HepG2 (cell line): ENCODE measurements around the gene CCDC30. TPM values are rescaled to one million over a fixed set of nuclear protein-coding genes. Genes with fewer than 3 reads are reported as not detected.

Experiments used
- ATAC-seq: fragments of 200-7000 bp; cut with Tn5 transposase; 3 replicates; pipeline ENCODE4 v1.9.1; 2020; ENCODE audit warnings: mild to moderate bottlenecking, moderate library complexity
- BruUV-seq: library from RNA; stranded (reverse); fragments of 400-500 nt; replicated peaks from 2 replicates; lab custom pipeline; 2021; lab: Mats Ljungman, UMichigan
- CTCF ChIA-PET: fragments of 300-600 bp; formaldehyde crosslinking; extraction: SDS; loops from one replicate; lab custom pipeline; 2021; ENCODE audit warnings: low total read pairs, inconsistent platforms, low intra/inter-chr PET ratio; lab: Yijun Ruan, JAX
- POLR2A ChIA-PET: fragments of 350-600 bp; sonication (Branson Sonifier 250); formaldehyde crosslinking; loops from one replicate; lab custom pipeline; 2020; ENCODE audit warnings: antibody characterized with exemption, inconsistent platforms; lab: Yijun Ruan, JAX
- DNase-seq: peaks from one replicate; pipeline ENCODE4 v3.0.0-alpha.2; 2015; ENCODE audit warnings: low spot score
- FAIRE-seq: peaks from 3 replicates; lab custom pipeline; 2011; peaks lifted over from hg19 to GRCh38; lab: Jason Lieb, UNC
- H2AFZ ChIP-seq: one replicate; pipeline ENCODE4 v1.6.1; 2011; ENCODE audit warnings: low read length, inconsistent platforms
- H3K27ac ChIP-seq: fragments of 300-600 bp; 3 replicates; pipeline ENCODE4 v1.8.0; 2011; ENCODE audit warnings: mixed run types, mild to moderate bottlenecking, mixed read lengths, low read length, inconsistent platforms; ENCODE audit not compliant: insufficient read depth; ENCODE audit errors: extremely low read length
- H3K27me3 ChIP-seq, 2 experiments: fragments of 200-600 bp in 1 of 2; 2 replicates in 1 of 2; 3 replicates in 1 of 2; pipeline versions ENCODE4 v1.6.0 to v1.8.0; 2011; ENCODE audit warnings: low read length in 2 of 2, mild to moderate bottlenecking in 2 of 2, moderate library complexity in 2 of 2, inconsistent platforms in 1 of 2; ENCODE audit not compliant: insufficient read depth in 2 of 2, control insufficient read depth in 1 of 2
- H3K36me3 ChIP-seq, 2 experiments: fragments of 200-600 bp in 1 of 2; replicated peaks in 1 of 2; 2 replicates in 1 of 2; 3 replicates in 1 of 2; pipeline versions ENCODE4 v1.5.1 to v1.8.0; 2011; ENCODE audit warnings: low read length in 2 of 2, inconsistent platforms in 1 of 2; ENCODE audit not compliant: insufficient read depth in 2 of 2, control insufficient read depth in 1 of 2
- H3K4me1 ChIP-seq: 2 replicates; pipeline ENCODE4 v1.5.1; 2012; ENCODE audit warnings: low read length, inconsistent platforms; ENCODE audit not compliant: insufficient read depth
- H3K4me2 ChIP-seq: 2 replicates; pipeline ENCODE4 v1.6.0; 2011; ENCODE audit warnings: low read depth, low read length, inconsistent platforms
- H3K4me3 ChIP-seq, 3 experiments: fragments of 200-600 bp in 1 of 3; sonication (generic), shearing (Covaris generic) in 1 of 3; replicated peaks in 1 of 3; 2 replicates each; pipeline ENCODE4 v1.5.1; 2011 to 2016; ENCODE audit warnings: low read length in 3 of 3, inconsistent platforms in 2 of 3, low read depth in 2 of 3, mild to moderate bottlenecking in 2 of 3, control low read depth in 1 of 3, mixed read lengths in 1 of 3; ENCODE audit not compliant: insufficient read depth in 1 of 3
- H3K79me2 ChIP-seq: one replicate; pipeline ENCODE4 v1.6.1; 2011; ENCODE audit warnings: low read length, inconsistent platforms; ENCODE audit not compliant: insufficient read depth
- H3K9ac ChIP-seq: 2 replicates; pipeline ENCODE4 v1.6.0; 2011; ENCODE audit warnings: mild to moderate bottlenecking, low read depth, low read length, inconsistent platforms; ENCODE audit not compliant: insufficient read depth
- H3K9me3 ChIP-seq: 2 replicates; pipeline ENCODE4 v1.5.1; 2012; ENCODE audit warnings: mild to moderate bottlenecking, low read length
- H4K20me1 ChIP-seq: 2 replicates; pipeline ENCODE4 v1.6.0; 2011; ENCODE audit warnings: inconsistent platforms, mild to moderate bottlenecking, low read length, moderate library complexity; ENCODE audit not compliant: insufficient read depth
- DNMT1 ChIP-seq: sonication (generic); formaldehyde crosslinking; IDR thresholded peaks from 2 replicates; pipeline ENCODE4 v1.5.1; 2020; ENCODE audit warnings: mild to moderate bottlenecking, missing genetic modification reagents
- HNF4G ChIP-seq, 2 experiments: sonication (generic) in 1 of 2; formaldehyde crosslinking in 1 of 2; IDR thresholded peaks; 2 replicates each; pipeline versions ENCODE4 v1.4.0 to v1.6.1; 2011 to 2020; ENCODE audit warnings: borderline replicate concordance in 2 of 2, low read depth in 2 of 2, mild to moderate bottlenecking in 2 of 2, low read length in 1 of 2, missing genetic modification reagents in 1 of 2, moderate library complexity in 1 of 2
- NFIC ChIP-seq: IDR thresholded peaks from 2 replicates; pipeline ENCODE4 v1.6.1; 2012; ENCODE audit warnings: mild to moderate bottlenecking, low read length, inconsistent platforms
- PAXIP1 ChIP-seq: sonication (generic); formaldehyde crosslinking; conservative IDR thresholded peaks from 2 replicates; pipeline ENCODE4 v1.4.0; 2020; ENCODE audit warnings: mild to moderate bottlenecking, missing genetic modification reagents, moderate library complexity
- PITX1 ChIP-seq: sonication (generic); formaldehyde crosslinking; IDR thresholded peaks from 2 replicates; pipeline ENCODE4 v1.5.1; 2020; ENCODE audit warnings: mild to moderate bottlenecking, missing genetic modification reagents
- PREB ChIP-seq: sonication (generic); formaldehyde crosslinking; IDR thresholded peaks from 2 replicates; pipeline ENCODE4 v1.4.0; 2020; ENCODE audit warnings: missing genetic modification reagents
- RARA ChIP-seq: IDR thresholded peaks from 2 replicates; pipeline ENCODE4 v1.6.1; 2016; ENCODE audit warnings: missing genetic modification reagents, missing compliant biosample characterization
- ZFP1 ChIP-seq: IDR thresholded peaks from 2 replicates; pipeline ENCODE4 v1.6.1; 2016
- ZNF329 ChIP-seq: sonication (generic); formaldehyde crosslinking; IDR thresholded peaks from 2 replicates; pipeline ENCODE4 v1.9.0; 2021; ENCODE audit warnings: low read depth, mild to moderate bottlenecking, missing genetic modification reagents
- ZNF609 ChIP-seq: sonication (generic); formaldehyde crosslinking; IDR thresholded peaks from 2 replicates; pipeline ENCODE4 v1.4.0; 2020; ENCODE audit warnings: mild to moderate bottlenecking, missing genetic modification reagents, borderline replicate concordance
- WGBS: methylation state at CpG from one replicate; pipeline ENCODE4 v1.1.6; 2017; ENCODE audit warnings: low lambda C conversion rate; 5-methylcytosine and 5-hydroxymethylcytosine counted together
- in situ Hi-C: cut with HindIII; loops from 2 replicates; pipeline ENCODE4 v1.10.0; 2017; ENCODE audit warnings: low pct_unique_long_range_greater_than_20kb; ENCODE audit not compliant: extremely low pct_ligation_motif_present
- intact Hi-C: fragments of 100-400 bp; cut with micrococcal nuclease; formaldehyde crosslinking; loops from one replicate; pipeline ENCODE4 v1.10.0; 2022; ENCODE audit not compliant: unreplicated experiment
- polyA plus RNA-seq, 8 experiments: library from polyadenylated mRNA; depleted of rRNA in 3 of 8; stranded (reverse) in 7 of 8; unstranded in 1 of 8; fragments of >200 nt; fragmentation: Illumina TruSeq in 4 of 8; extraction: Trizol in 4 of 8; gene quantifications; 2 replicates each; pipeline versions ENCODE4 v1.2.1 to v1.2.3, GENCODE V29; 2011 to 2016; ENCODE audit warnings: low read depth in 4 of 8, missing spikeins in 1 of 8, mixed read lengths in 1 of 8; ENCODE audit not compliant: insufficient read depth in 1 of 8
- total RNA-seq, 5 experiments: library from RNA; depleted of rRNA; stranded (reverse); fragments of >200 nt; fragmentation: Illumina TruSeq; extraction: Trizol; gene quantifications; 2 replicates each; pipeline ENCODE4 v1.2.3, GENCODE V29; 2016; ENCODE audit warnings: low read depth in 1 of 5
- TF ChIP-seq, protein P1 (sequence below): sonication (generic); formaldehyde crosslinking; IDR thresholded peaks from 2 replicates; pipeline ENCODE4 v1.8.1; 2023; ENCODE audit warnings: mild to moderate bottlenecking, missing genetic modification reagents

CCDC30 gene
- total and polyA plus RNA-seq, 2 of the 13 experiments (the other 11 are each of a cell fraction or from before 2014, with no cell fraction given), result 0.25 to 0.77 TPM

GRCh38 chr1:42557230-42557851 lies 94.3 kb downstream of the CCDC30 start:
- no TSS peak for BruUV-seq
- Histone ChIP-seq H4K20me1 (no peaks in the 10 kb centered on the region), H3K9me3 (no peaks in the 10 kb centered on the region), H3K36me3 (no peaks in the 10 kb centered on the region), H3K79me2 (no peaks in the 10 kb centered on the region), H3K9ac (no peak overlapping the region), H3K4me3 (no peak overlapping the region), H3K4me2 (no peak overlapping the region), H2AFZ (no peak overlapping the region), H3K27me3 (no peaks in the 10 kb centered on the region), H3K27ac (no peak overlapping the region), H3K4me1 (peaks cover 7% of the 10 kb centered on the region)
- POLR2A ChIA-PET, result no interaction called here
- TF ChIP-seq ZFP1 (CRISPR knock-in tag), result no peak
- TF ChIP-seq DNMT1 (CRISPR knock-in tag), result no peak
- TF ChIP-seq PITX1 (CRISPR knock-in tag), result peak; percentile 54; the same call in 1 of the 2 replicates
- no peak for TF ChIP-seq NFIC
- no peak for TF ChIP-seq RARA
- 0 out of 2 replicates have a peak, but pooled peaks have one; percentile 21 for TF ChIP-seq ZNF609 (CRISPR knock-in tag)
- 0 out of 2 replicates have a peak, but pooled peaks have one; percentile 22 for TF ChIP-seq HNF4G (IDR thresholded peaks at IDR 0.05; ENCODE audit: borderline replicate concordance, low read depth, low read length)
- TF ChIP-seq HNF4G (CRISPR knock-in tag; IDR thresholded peaks at IDR 0.05; ENCODE audit: borderline replicate concordance, low read depth), result no peak
- TF ChIP-seq ZNF329, result no peak
- TF ChIP-seq PREB (CRISPR knock-in tag), result no peak
- TF ChIP-seq PAXIP1 (CRISPR knock-in tag), result 0 out of 2 replicates have a peak, but pooled peaks have one; percentile 37
- TF ChIP-seq, protein P1, sequence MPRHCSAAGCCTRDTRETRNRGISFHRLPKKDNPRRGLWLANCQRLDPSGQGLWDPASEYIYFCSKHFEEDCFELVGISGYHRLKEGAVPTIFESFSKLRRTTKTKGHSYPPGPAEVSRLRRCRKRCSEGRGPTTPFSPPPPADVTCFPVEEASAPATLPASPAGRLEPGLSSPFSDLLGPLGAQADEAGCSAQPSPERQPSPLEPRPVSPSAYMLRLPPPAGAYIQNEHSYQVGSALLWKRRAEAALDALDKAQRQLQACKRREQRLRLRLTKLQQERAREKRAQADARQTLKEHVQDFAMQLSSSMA (CRISPR knock-in tag), result no peak
- DNase-seq (no peak), FAIRE-seq (no peak), ATAC-seq (no peak; the same call in 2 of the 3 replicates)
- intact Hi-C loops, result no loop called here
- CTCF ChIA-PET, result no interaction called here
- 93% methylated on average over 1 of the region's 1 CpG for WGBS
- in situ Hi-C loops, result no loop called here
